ENCODE measurements around the gene DIAPH2.
"Not testable (repeated sequence)": the region's sequence is repeated elsewhere in the genome, so short reads cannot be mapped to it uniquely, and the experiment has no call there.

The DIAPH2 gene

DNA sequence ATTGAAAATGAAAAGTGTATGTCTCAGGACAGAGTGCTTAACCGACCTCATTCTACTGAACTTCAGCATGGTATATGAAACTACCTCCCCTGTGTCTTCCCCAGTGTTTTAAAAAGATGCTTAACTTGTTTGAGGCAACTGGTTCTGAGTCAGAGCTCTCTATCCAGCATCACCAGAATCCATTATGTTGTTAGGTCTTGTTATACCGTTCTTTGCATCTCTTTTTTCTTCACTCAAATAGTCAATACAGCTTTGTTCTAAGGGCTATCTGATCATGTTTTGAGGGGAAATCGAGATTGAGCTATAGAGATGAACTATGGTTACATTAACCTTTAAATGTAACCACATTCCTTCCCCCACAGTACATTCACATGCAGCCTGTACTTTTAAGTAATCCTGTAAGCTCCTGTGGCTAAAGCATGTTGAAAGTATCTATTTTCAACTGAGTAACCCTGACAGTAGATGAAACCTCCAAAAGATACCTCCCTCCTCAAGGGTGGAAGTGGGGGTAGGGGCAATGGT lies 713.4 kb downstream of the DIAPH2 start:
- Histone ChIP-seq H3K27me3 (ENCODE audit: insufficient read depth, low read length) (no peaks in the 10 kb centered on the region), H3K36me3 (ENCODE audit: insufficient read depth, low read length) (no peaks in the 10 kb centered on the region), H3K9me3 (ENCODE audit: low read length) (no peaks in the 10 kb centered on the region), H2AFZ (ENCODE audit: low read depth, low read length) (no peak overlapping the region), H3K4me1 (ENCODE audit: insufficient read depth, low read length) (no peaks in the 10 kb centered on the region), H3K4me3 (ENCODE audit: low read length) (no peak overlapping the region)

DNA sequence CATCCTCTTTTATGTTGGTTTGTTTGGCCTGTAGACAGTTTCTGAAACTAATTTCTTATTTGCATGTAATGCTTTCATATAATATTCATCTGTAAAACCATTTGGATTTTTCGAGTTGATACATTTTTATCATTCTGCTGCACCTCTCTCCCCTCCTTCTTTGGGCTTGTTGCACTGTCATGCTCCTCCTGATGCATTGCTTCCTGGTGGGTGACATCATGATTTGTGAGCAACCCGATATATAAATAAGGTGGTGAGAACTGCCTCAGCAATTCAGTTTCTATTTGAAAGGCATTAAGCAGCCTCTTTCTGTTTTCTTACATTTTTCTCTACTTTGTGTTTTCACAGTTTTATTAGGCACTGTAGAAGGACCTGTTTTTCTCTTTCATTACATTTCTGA lies 714.8 kb downstream of the DIAPH2 start:
- no peaks in the 10 kb centered on the region for H3K36me3 ChIP-seq (ENCODE audit: insufficient read depth, low read length)
- no peaks in the 10 kb centered on the region for H3K4me1 ChIP-seq (ENCODE audit: insufficient read depth, low read length)
- no peak overlapping the region for H3K4me3 ChIP-seq (ENCODE audit: low read length)
- H2AFZ ChIP-seq (ENCODE audit: low read depth, low read length): no peak overlapping the region
- H3K9me3 ChIP-seq (ENCODE audit: low read length): no peaks in the 10 kb centered on the region
- H3K27me3 ChIP-seq (ENCODE audit: insufficient read depth, low read length): no peaks in the 10 kb centered on the region

DNA sequence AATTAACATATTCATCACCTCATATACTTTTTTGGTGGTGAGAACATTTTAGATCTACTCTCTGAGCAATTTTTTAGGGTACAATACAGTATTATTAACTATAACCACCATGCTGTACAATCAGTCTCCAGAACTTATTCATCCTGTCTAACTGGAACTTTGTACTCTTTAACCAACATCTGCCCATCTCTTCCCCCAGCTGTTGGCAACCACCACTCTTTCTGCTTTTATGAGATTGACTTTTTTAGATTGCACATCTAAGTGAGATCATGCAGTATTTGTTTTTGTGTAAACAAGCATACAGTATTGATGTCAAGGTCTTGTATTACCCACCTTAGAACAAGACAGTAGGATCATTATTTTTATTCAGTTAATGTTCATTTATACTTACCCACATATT lies 715.9 kb downstream of the DIAPH2 start:
- no peaks in the 10 kb centered on the region for H3K36me3 ChIP-seq (ENCODE audit: insufficient read depth, low read length)
- H3K4me1 ChIP-seq (ENCODE audit: insufficient read depth, low read length): no peaks in the 10 kb centered on the region
- no peaks in the 10 kb centered on the region for H3K9me3 ChIP-seq (ENCODE audit: low read length)
- no peak overlapping the region for H2AFZ ChIP-seq (ENCODE audit: low read depth, low read length)
- H3K4me3 ChIP-seq (ENCODE audit: low read length): no peak overlapping the region
- H3K27me3 ChIP-seq (ENCODE audit: insufficient read depth, low read length): no peaks in the 10 kb centered on the region

DNA sequence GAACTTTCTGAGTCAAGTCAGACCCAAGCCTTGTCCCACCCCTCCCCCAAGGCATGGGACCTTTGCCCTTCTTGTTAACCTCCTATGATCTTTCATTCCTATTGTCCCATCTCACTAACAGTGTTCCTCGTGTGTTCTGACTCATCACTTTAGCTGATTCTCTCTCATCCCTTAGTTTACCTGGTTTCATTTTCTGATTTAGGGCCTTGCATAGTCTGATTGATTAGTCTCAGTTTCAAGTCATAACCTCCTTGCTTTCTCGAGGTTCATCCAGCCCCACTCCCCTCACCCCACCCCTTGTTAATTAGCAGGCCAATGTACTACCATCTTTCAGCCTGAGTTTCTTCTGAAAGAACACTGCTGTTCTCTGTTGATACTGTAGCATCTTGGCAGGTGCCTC lies 716.5 kb downstream of the DIAPH2 start:
- Histone ChIP-seq H3K4me1 (ENCODE audit: insufficient read depth, low read length) (no peaks in the 10 kb centered on the region), H2AFZ (ENCODE audit: low read depth, low read length) (no peak overlapping the region), H3K4me3 (ENCODE audit: low read length) (no peak overlapping the region), H3K9me3 (ENCODE audit: low read length) (no peaks in the 10 kb centered on the region), H3K36me3 (ENCODE audit: insufficient read depth, low read length) (no peaks in the 10 kb centered on the region), H3K27me3 (ENCODE audit: insufficient read depth, low read length) (no peaks in the 10 kb centered on the region)

DNA sequence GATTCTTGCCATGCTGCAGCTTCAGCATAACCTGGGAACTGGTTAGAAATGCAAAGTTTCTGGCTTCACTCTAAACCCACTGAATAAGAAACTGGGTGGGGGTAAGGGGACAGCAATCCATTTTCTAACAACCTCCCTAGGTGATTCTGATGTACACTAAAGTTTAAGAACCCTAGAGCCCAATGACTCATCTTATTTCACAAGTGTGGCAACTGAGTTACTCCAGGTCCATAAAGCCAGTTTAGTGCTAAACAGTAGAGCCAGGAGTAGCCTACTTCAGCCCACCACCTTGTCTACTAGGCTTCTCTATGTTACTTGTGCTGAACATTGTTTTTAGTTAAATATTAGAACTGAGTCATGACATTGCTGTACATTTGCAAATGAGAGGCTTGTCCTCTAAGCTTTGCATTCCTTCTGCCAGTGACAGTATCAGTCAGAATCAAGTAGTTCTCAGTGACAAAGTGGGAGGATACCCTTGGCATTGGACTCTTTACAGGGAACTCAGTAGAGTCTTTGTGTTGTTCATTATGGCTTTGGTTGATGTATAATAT lies 717.0 kb downstream of the DIAPH2 start:
- Histone ChIP-seq H3K4me1 (ENCODE audit: insufficient read depth, low read length) (no peaks in the 10 kb centered on the region), H3K4me3 (ENCODE audit: low read length) (no peak overlapping the region), H2AFZ (ENCODE audit: low read depth, low read length) (no peak overlapping the region), H3K36me3 (ENCODE audit: insufficient read depth, low read length) (no peaks in the 10 kb centered on the region), H3K9me3 (ENCODE audit: low read length) (no peaks in the 10 kb centered on the region), H3K27me3 (ENCODE audit: insufficient read depth, low read length) (no peaks in the 10 kb centered on the region)

DNA sequence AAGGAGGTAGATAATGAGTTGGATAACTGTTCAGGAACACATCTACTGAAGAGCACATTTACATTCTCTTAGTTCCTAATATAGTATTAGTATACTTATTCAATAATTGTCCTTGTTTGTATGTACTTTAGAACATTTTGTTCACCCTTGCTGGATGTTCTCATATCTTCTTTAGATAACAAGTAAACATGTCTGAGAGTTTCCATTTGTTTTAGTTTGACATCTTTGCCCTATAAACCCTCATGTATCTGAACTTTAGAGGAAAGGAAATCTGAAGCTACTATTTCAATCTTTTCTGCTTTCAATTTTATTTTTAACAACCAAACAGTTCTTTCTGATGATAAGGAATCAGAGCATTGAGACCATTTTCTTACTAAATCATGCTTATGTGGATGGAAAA lies 717.7 kb downstream of the DIAPH2 start:
- no peaks in the 10 kb centered on the region for H3K27me3 ChIP-seq (ENCODE audit: insufficient read depth, low read length)

DNA sequence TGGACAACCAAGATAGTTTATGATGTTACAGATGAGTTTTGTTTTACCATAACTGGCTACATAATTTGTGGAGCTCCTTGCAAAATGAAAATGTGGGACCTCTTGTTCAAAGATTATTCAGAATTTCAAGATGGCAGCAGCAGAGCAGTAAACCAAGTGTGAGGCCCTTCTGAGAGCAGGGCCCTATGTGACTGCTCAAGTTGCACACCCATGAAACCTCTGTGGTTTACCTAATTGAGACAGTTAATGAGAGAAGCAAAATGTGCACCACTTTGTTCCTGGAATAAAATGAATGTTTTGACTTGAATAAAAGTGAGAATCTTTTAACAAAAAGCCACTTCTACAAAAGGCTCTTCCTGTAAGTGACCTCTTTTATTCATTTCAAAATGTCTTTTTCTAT lies 718.3 kb downstream of the DIAPH2 start:
- Histone ChIP-seq H3K27me3 (ENCODE audit: insufficient read depth, low read length) (no peaks in the 10 kb centered on the region), H3K4me3 (ENCODE audit: low read length) (no peak overlapping the region), H2AFZ (ENCODE audit: low read depth, low read length) (no peak overlapping the region), H3K4me1 (ENCODE audit: insufficient read depth, low read length) (no peaks in the 10 kb centered on the region), H3K9me3 (ENCODE audit: low read length) (no peaks in the 10 kb centered on the region), H3K36me3 (ENCODE audit: insufficient read depth, low read length) (no peaks in the 10 kb centered on the region)

More for the DNA sequence above, 717.7 kb downstream of the DIAPH2 start:
- no peak overlapping the region for H3K4me3 ChIP-seq (ENCODE audit: low read length)
- no peaks in the 10 kb centered on the region for H3K36me3 ChIP-seq (ENCODE audit: insufficient read depth, low read length)
- no peaks in the 10 kb centered on the region for H3K4me1 ChIP-seq (ENCODE audit: insufficient read depth, low read length)
- H3K9me3 ChIP-seq (ENCODE audit: low read length): no peaks in the 10 kb centered on the region
- no peak overlapping the region for H2AFZ ChIP-seq (ENCODE audit: low read depth, low read length)

DNA sequence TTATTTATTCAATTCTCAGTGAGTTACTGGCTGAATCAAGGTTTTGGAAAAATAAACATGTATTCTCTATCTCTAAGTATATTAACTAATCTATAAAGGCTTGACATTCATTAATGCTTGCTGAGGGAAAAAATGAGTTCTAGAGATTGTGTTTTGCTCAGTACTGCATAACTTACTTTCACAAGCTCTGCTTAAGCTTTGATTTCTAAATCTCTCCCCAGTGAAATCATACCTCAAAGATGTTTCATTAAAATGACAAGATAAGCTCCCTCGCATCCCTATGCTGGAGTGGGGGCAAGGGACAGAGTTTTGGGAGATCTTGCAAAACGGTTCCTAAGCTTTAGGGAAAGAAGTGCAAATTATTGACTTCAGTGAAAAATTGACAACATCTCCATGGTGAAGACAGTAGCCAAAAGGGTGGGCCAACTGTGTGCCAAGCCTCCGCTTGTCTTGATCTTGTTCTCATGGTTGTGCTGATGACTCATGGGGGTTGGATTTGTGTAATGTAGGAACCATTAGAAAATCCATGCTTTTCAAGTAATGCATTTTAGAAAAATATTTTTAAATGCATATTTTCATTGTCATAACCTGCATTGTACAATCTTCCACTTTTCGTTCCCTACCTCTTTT lies 720.5 kb downstream of the DIAPH2 start:
- Histone ChIP-seq H3K27me3 (ENCODE audit: insufficient read depth, low read length) (no peaks in the 10 kb centered on the region), H3K36me3 (ENCODE audit: insufficient read depth, low read length) (no peaks in the 10 kb centered on the region), H3K4me3 (ENCODE audit: low read length) (no peak overlapping the region), H3K9me3 (ENCODE audit: low read length) (no peaks in the 10 kb centered on the region), H2AFZ (ENCODE audit: low read depth, low read length) (no peak overlapping the region), H3K4me1 (ENCODE audit: insufficient read depth, low read length) (no peaks in the 10 kb centered on the region)

DNA sequence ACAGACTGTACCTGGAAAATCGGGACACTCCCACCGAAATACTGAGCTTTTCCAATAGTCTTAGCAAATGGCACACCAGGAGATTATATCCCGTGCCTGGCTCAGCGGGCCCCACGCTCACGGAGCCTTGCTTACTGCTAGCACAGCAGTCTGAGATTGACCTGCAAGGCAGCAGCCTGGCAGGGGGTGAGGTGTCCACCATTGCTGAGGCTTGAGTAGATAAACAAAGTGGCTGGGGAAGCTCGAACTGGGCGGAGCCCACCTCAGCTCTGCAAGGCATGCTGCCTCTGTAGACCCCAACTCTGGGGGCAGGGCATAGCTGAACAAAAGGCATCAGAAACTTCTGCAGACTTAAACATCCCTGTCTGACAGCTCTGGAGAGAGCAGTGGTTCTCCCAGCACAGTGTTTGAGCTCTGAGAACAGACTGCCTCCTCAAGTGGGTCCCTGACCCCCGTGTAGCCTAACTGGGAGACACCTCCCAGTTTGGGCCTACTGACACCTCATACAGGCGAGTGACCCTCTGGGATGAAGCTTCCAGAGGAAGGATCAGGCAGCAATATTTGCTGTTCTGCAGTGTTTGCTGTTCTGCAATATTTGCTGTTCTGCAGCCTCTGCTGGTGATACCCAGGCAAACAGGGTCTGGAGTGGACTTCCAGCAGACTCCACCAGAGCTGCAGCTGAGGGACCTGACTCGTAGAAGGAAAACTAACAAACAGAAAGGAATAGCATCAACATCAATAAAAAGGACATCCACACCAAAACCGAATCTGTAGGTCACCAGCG lies 725.2 kb downstream of the DIAPH2 start:
- H3K4me3 ChIP-seq (ENCODE audit: low read length); H3K36me3 ChIP-seq (ENCODE audit: insufficient read depth, low read length); H3K9me3 ChIP-seq (ENCODE audit: low read length); H2AFZ ChIP-seq (ENCODE audit: low read depth, low read length); H3K27me3 ChIP-seq (ENCODE audit: insufficient read depth, low read length); H3K4me1 ChIP-seq (ENCODE audit: insufficient read depth, low read length): not testable (repeated sequence)

DNA sequence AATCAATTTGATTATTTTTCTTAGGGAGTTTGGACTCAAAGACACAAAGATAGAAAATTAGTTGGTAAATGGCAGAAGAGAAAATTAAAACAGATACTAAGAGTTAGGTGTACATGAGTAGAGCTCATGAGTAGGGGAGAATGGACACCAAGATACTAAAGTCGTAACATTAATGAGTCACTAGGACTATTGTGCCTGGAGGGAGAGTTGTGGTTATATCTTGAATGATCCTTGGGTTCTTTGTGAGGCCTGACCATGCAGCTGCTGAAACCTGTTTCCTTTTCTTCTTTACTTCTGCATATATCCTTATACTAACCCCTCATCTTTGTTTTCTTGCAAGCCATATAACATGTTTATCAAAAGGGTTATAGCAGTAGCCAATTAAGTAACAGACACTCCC lies 731.8 kb downstream of the DIAPH2 start:
- no peaks in the 10 kb centered on the region for H3K27me3 ChIP-seq (ENCODE audit: insufficient read depth, low read length)
- no peak overlapping the region for H2AFZ ChIP-seq (ENCODE audit: low read depth, low read length)
- H3K4me3 ChIP-seq (ENCODE audit: low read length): no peak overlapping the region
- H3K4me1 ChIP-seq (ENCODE audit: insufficient read depth, low read length): no peaks in the 10 kb centered on the region
- no peaks in the 10 kb centered on the region for H3K36me3 ChIP-seq (ENCODE audit: insufficient read depth, low read length)
- no peaks in the 10 kb centered on the region for H3K9me3 ChIP-seq (ENCODE audit: low read length)

DNA sequence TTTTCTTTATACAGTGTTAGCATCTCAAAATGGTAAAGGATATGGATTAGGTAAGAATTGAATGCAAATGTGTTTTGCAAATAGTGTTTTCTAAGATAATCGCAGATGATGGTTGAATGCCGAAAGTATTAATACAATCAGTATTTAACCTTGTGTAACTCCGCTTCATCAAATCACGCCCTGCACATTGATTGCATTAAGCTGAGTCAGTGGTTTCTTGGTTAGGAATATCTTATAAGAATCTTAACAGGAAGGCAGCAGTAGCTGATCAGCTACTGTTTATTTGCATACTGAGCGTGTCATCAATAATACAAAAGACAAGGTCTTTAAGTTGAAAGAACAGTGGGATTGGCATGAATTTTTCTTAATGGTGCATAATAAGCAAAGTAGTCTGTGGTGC lies 744.5 kb downstream of the DIAPH2 start:
- Histone ChIP-seq H3K4me1 (ENCODE audit: insufficient read depth, low read length) (no peaks in the 10 kb centered on the region), H3K9me3 (ENCODE audit: low read length) (no peaks in the 10 kb centered on the region), H3K4me3 (ENCODE audit: low read length) (no peak overlapping the region), H3K27me3 (ENCODE audit: insufficient read depth, low read length) (no peaks in the 10 kb centered on the region), H2AFZ (ENCODE audit: low read depth, low read length) (no peak overlapping the region), H3K36me3 (ENCODE audit: insufficient read depth, low read length) (no peaks in the 10 kb centered on the region)

DNA sequence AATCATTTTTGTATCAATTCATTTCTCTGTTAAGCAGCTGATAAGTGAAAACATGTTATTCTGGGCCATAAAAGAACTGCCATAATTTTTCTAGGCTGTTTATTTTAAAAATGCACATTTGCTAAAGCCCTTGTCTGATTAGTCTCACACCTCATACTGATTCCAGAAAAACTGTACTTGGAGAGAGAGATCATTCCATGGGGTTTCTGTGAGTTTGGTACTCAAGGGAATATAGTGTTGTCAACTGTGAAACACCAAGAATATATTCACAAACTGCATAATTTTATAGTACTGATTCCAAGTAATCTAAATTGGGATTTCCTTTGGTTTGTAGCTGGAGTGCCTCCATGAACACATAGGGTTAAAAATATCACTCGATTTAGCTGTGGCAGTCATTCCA lies 746.6 kb downstream of the DIAPH2 start:
- Histone ChIP-seq H3K36me3 (ENCODE audit: insufficient read depth, low read length) (no peaks in the 10 kb centered on the region), H3K27me3 (ENCODE audit: insufficient read depth, low read length) (no peaks in the 10 kb centered on the region), H3K9me3 (ENCODE audit: low read length) (no peaks in the 10 kb centered on the region)

DNA sequence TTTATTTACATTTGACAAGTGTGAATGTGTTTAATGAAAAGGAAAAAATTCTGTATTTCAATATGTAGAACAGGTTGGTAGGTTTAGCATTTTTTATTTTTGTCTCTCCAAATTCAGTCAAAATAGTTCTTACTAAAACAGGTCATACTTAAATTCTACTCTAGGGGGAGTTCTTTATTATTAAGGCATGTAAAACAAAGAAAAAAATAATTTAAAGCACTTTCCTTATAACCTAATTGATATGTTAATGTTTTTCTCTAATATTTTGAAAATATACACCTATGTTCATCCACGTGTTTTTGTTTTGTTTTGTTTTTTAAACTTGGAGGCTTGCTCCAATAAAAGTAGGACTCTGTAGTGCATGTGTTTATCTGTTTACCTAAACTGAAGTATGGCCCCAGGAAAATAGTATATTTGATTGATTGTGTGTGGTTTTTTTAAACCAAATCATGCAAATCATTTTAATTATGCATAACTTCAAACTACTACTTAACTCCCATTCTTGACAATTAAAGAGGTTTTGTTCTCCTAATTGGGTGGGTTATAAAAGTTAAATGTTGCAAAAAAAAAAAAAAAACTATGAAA lies 761.7 kb downstream of the DIAPH2 start:
- Histone ChIP-seq H3K36me3 (ENCODE audit: insufficient read depth, low read length) (no peaks in the 10 kb centered on the region), H3K9me3 (ENCODE audit: low read length) (no peaks in the 10 kb centered on the region), H3K4me3 (ENCODE audit: low read length) (no peak overlapping the region), H3K4me1 (ENCODE audit: insufficient read depth, low read length) (peaks cover 4% of the 10 kb centered on the region), H3K27me3 (ENCODE audit: insufficient read depth, low read length) (no peaks in the 10 kb centered on the region), H2AFZ (ENCODE audit: low read depth, low read length) (no peak overlapping the region)

More for the DNA sequence above, 746.6 kb downstream of the DIAPH2 start:
- Histone ChIP-seq H3K4me3 (ENCODE audit: low read length) (no peak overlapping the region), H2AFZ (ENCODE audit: low read depth, low read length) (no peak overlapping the region), H3K4me1 (ENCODE audit: insufficient read depth, low read length) (no peaks in the 10 kb centered on the region)
